GM10847 (cell line): ENCODE results near the gene MNAT1.

Source experiments
- POLR2A ChIP-seq: IDR thresholded peaks from 2 replicates; pipeline ENCODE4 v1.6.1; 2011; ENCODE audit not compliant: insufficient read length; ENCODE audit errors: extremely low read depth

Gene MNAT1

DNA sequence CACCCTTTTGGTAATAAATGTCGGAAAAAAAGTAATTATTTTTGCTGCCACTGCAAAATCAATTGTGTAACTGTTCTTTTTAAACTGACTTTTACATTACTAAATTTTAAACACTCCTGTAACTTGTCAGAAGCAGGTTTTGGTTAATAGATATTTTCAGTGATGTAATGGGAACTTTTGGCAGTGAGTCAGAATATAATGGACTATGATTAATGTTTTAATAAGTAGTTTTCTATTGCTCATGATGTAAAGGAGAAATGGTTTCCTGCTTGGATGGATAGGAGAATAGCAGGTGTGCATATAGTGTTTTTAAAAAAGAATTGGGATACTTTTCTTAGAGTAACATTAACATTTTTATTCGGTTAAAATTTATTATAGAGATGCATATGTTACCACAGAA lies 187.5 kb downstream of the MNAT1 start:
- no peak for TF ChIP-seq POLR2A

DNA sequence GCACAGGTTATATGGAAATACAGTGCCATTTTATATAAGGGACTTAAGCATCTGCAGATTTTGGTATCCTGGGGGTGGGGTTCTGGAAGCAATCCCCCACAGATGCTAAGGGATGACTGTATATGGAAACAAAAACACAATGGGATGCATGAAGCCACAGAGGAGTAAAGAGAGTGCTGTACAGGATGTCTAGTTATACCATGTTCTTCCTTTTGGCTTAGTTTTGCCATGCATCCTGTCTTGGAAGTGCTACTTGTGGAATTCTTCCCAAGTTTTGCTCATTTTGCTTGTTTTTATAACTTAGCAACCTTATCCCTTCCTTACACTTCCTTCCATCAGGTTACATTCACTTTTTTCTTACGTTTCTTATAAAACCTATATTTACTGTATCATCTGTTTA lies 190.7 kb downstream of the MNAT1 start:
- TF ChIP-seq POLR2A, result no peak

DNA sequence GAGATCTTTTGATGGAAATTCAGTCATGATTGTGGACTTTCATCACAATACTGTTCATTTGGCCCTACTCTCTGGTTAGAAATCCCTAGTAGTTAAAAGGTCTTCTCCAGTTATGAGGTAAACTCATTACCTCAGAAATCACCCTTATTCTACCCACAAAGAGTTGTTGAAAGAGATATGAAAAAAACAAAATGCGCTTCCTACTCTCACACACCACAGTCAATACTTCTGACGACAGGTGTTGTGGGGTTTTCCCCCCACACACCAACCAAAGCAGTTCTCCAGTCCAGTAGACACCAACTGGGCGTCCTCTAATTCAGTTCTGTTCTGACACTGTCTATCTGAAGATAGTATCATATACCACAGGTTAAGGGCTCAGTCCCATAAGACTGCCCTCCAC lies 191.4 kb downstream of the MNAT1 start:
- no peak for TF ChIP-seq POLR2A

- TF ChIP-seq POLR2A, result no peak
Measured at GRCh38 chr14:60931218-60931617, 196.7 kb downstream of the MNAT1 start.

DNA sequence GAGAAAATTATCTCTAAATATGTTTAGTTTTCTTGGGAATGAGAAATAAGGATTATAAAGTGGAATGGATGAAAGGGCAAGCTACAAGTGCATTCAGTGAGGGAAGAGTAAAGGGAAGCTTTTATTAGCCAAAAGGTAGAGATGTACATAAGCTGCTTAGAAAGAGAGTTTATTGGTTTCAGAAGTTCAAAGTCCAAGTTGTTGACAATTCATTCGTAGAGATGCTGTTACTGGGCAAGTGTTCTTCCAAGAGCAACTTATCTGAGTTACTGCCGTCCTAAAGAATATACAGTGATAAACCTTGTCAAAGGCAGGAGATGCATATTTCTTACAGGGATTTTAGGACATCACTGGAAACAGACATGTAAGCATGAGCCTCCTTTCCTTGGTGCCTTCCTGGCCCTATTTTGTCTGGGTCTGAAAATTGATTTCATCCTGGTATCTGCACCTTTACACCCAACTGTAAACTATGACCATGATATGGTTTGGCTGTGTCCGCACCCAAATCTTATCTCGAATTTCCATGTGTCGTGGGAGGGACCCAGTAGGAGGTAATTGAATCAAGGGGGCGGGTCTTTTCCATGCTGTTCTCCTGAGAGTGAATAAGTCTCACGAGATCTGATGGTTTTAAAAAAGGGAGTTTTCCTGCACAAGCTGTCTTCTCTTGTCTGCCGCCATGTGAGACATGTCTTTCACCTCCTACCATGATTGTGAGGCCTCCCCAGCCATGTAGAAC lies 199.5 kb downstream of the MNAT1 start:
- TF ChIP-seq POLR2A, result no peak

DNA sequence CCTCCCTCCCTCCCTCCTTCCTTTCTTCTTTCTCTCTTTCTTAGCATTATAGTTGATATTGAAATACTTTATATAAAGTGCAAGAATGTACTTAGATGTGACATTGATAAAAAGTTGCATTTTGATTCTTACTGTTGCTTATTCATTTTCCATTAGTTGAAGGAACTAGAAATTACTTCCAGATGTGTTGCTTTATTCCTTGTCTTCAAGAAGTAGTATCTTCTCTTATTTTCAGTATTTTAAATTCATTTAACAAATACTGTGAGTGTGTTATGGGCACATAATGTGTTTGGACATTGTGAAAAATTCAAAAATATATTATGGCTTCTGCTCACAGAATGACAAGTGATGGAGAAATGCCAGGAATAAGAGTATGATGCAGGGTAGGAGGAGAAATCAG lies 200.8 kb downstream of the MNAT1 start:
- no peak for TF ChIP-seq POLR2A

GRCh38 chr14:60943637-60944032 lies 209.1 kb downstream of the MNAT1 start:
- TF ChIP-seq POLR2A, result no peak

GRCh38 chr14:60944204-60944603 lies 209.6 kb downstream of the MNAT1 start:
- no peak for TF ChIP-seq POLR2A

DNA sequence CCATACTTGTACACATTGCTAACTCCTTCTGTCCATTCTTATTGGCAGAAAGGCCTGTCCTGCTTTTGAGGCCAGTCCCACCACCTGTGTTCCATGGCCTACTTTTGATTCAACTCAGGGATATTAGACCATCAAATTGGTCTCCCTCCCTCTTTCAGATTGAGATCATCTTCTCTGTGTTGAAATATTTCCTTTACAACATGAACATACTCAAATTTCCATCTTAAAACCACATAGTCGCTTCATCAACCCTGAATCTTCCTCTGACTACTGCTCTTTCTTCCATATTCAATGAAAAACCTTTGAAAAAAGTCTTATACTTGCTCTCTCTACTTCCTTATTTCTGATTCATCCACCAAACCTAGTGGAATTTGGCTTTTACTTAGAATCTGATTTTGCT lies 211.4 kb downstream of the MNAT1 start:
- no peak for TF ChIP-seq POLR2A

GRCh38 chr14:60946773-60947172 lies 212.2 kb downstream of the MNAT1 start:
- TF ChIP-seq POLR2A, result no peak

GRCh38 chr14:60951776-60952435 lies 217.3 kb downstream of the MNAT1 start:
- TF ChIP-seq POLR2A, result no peak

- no peak for TF ChIP-seq POLR2A
Measured at GRCh38 chr14:60956202-60956601, 221.6 kb downstream of the MNAT1 start.

DNA sequence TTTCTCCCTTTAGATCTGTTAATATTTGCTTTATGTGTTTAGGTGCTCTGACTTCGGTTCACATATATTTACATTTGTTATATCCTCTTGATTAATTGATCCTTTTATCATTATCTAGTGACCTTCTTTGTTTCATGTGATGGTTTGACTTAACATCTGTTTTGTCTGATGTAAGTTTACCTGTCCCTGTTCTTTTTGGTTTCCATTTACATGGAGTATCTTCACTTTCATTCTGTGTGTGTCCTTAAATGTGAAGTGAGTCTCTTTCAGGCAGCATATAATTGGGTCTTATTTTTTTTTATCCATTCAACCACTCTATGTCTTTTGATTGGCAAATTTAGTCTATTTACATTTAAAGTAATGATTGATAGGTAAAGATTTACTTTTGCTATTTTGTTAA lies 222.1 kb downstream of the MNAT1 start:
- no peak for TF ChIP-seq POLR2A

DNA sequence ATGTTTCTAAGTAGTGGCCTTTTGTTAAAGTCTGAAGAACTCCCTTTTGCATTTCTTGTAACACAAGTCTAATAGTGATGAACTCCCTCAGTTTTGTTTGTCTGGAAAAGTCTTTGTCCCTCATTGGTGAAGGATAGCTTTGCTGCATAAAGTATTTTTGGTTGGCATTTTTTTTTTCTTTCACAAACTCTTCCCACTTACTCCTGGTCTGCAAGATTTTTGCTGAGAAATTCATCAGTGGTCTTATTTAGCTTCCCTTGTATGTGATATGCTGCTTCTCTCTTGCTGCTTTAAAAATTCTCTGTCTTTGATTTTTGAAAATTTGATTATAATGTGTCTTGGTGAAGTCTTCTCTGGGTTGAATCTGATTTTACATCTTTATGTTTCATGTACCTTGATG lies 223.6 kb downstream of the MNAT1 start:
- no peak for TF ChIP-seq POLR2A

GRCh38 chr14:60963761-60964160 lies 229.2 kb downstream of the MNAT1 start:
- no peak for TF ChIP-seq POLR2A

DNA sequence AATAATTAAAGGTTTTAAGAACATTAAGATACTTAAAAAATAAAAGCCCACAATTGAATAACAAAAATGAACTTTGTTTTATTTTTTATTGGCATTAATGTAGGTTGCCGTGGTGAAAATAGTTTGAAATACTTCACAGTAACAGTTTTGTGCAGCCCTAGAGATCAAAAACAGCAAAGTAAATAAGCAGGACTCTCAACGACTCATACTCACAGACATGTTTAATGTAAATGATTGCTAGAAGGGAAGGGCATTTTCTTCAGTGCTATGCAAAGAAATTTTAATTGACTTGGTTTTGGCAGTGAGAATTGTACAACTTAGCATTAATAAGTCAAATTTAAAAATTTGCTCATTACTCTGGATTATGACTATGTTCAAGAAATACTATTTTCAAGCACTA lies 230.3 kb downstream of the MNAT1 start:
- no peak for TF ChIP-seq POLR2A

DNA sequence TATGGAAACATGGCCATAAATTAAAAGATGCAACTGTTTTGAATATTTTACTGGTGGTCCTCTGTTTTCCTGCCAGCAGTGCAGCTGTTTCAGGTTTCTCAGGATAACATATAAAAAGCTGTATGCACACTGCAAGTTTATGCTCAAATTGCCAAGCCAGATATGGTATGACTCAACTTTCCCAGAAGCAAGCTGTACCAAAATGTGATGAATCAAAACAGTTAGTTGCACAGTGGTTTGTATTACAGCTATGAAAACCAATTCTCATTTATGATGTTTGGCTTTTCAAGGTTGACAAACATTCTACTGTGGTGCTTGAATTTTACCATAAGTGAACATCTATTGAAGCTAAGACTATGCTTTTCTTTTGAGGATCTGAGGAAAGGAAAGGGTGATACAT lies 230.8 kb downstream of the MNAT1 start:
- no peak for TF ChIP-seq POLR2A

DNA sequence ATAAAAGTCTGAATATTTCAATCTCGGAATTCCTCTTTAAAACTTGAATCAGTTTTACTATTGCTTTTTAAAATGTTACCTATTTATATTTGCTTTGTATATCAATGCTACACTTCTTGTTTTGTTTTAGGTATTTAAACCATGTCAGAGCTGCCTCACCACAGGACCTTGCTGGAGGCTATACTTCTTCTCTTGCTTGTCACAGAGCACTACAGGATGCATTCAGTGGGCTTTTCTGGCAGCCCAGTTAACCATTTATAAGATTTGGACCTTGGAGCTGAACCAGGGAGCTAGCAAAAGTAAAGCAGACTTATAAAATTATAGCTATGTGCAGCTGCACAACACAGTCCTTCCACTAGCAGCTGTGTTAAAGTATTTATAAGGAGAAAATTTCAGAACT lies 233.5 kb downstream of the MNAT1 start:
- no peak for TF ChIP-seq POLR2A

GRCh38 chr14:60968671-60969070 lies 234.1 kb downstream of the MNAT1 start:
- TF ChIP-seq POLR2A, result no peak
